PC-3 (cell line): ENCODE results near the gene DDC.

Experiments
- EZH2 ChIP-seq: fragments of 300-600 bp; sonication (generic); IDR thresholded peaks from one replicate; pipeline ENCODE4 v1.6.1; 2017; ENCODE audit warnings: antibody characterized with exemption, mild to moderate bottlenecking, low read length; ENCODE audit not compliant: unreplicated experiment
- TF ChIP-seq, protein P1 (sequence below): fragments of 300-600 bp; sonication (generic); conservative IDR thresholded peaks from 2 replicates; pipeline ENCODE4 v1.5.1; 2017; ENCODE audit warnings: antibody characterized with exemption, low read depth, mild to moderate bottlenecking, low read length

DNA sequence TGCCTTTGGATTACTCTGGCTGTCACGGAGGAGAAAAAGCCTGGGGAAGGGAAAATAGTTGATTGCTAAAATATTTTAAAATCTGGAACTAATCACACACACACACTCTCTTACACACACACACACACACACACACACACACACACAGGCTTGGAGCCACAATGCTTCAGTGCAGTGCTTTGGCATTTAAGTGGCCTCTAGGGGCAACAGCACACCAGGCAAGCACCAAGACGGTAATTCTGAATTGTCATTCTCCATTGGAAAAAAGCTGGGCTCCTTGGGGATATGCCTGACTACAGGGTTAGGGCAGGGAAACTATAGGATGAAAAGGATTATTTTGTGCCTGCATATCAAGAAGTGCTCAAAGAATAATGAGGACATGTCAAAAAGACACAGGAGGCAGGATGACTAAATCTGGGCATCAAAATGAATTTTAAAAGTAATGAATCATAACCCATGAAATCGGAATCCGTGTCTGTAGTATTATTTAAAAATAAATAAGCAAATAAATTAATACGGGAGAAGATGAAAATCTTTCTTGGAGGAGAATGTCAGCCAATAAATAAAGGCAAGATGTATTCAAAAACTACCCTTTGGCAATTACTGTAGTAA is 30.4 kb upstream of the DDC start:
- TF ChIP-seq, protein P1, sequence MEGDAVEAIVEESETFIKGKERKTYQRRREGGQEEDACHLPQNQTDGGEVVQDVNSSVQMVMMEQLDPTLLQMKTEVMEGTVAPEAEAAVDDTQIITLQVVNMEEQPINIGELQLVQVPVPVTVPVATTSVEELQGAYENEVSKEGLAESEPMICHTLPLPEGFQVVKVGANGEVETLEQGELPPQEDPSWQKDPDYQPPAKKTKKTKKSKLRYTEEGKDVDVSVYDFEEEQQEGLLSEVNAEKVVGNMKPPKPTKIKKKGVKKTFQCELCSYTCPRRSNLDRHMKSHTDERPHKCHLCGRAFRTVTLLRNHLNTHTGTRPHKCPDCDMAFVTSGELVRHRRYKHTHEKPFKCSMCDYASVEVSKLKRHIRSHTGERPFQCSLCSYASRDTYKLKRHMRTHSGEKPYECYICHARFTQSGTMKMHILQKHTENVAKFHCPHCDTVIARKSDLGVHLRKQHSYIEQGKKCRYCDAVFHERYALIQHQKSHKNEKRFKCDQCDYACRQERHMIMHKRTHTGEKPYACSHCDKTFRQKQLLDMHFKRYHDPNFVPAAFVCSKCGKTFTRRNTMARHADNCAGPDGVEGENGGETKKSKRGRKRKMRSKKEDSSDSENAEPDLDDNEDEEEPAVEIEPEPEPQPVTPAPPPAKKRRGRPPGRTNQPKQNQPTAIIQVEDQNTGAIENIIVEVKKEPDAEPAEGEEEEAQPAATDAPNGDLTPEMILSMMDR: peak; percentile 70
- TF ChIP-seq EZH2: no peak
